A204.1 (cell line): ENCODE data around the gene HEATR5B.

Experiments used
- FAIRE-seq: peaks from 2 replicates; lab custom pipeline; 2012; peaks lifted over from hg19 to GRCh38; lab: Jason Lieb, UNC

Gene HEATR5B

DNA sequence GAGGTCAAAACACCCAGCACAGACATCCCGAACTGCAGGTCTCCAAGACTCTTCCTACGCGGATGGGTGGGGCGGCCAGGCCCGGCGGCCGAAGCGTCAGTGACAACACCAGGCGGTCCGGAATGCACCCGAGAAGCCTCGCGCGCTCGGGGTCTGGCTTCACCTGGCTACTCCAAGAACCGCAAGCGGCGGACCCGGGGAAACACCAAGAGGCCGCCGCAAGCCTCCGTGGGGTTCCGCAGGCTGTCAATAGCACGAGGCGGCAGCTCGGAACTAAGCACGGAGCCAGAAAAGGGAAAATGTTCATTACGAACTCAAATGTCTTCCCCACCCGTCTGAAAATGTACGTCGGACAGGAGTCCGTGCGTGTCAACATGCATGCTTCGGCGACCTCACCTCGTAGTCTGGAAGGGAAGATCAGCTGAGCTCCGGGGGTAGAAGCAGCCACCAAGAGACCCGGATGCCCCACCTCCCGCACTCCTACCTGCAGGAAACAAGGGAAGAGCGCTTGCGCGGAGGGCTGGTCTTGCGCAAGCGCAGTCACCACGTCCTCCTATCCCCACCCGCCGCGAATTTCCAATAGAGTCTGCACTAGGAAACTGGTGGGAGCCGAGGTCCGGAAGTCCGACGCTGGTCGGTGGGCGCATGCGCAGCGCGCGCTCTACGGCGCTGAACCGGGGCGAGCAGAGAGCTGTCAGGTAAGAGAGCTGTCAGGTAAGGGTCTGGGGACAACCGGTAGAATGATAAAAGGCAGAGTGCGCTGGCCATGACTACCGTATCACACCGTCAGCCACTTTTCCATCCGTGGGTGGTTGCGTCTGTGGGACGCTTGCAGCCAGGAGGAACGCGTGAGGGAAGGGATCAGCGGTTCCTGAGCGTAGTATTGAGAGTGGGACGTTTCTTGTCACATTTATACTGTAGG is at the start of gene HEATR5B, which contains the start of gene GPATCH11:
Gene HEATR5B, minus strand, starts transcription at position 500 of the 922 bp plus-strand sequence. CDS start 958 bp downstream, outside the sequence.
Gene GPATCH11, plus strand, starts transcription at position 646 of the 922 bp plus-strand sequence. CDS start 3,864 bp downstream, outside the sequence.
- FAIRE-seq = peak; percentile 75

DNA sequence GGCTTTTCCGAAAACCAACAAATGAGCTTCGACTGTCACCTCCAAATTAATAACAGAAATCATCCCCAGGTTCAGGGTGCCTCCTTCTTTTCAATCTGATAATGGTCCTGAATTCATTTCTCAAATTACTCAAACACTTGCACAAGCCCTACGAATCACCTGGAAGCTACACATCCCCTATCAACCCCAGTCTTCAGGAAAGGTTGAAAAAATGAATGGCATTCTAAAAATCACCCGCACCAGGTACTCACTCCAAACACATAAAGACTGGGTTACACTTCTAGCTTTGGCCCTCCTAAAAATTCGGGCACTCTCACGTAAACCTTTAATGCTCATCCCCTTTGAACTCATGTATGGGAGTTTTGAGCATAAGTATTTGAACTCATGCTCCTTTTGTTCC is 48.7 kb upstream of the HEATR5B start:
- FAIRE-seq = no peak

DNA sequence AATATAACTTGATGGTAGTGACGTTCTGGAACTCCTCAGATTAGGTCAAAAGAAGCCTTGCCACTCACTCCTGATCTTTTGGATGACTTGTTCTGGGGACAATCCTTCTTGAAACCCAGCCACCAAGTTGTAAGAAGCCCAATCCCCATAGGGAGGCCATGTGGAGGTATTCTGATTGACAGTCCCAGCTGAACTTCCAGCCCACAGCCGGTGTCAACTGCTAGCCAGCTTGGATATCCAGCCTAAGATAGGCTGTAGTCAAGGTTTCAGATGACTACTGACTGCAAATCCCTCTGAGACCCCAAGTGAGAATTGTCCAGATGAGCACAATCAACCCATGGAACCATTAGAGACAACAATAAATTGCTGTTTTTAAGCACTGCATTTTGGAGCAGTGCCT is 41.2 kb upstream of the HEATR5B start:
- FAIRE-seq = no peak

DNA sequence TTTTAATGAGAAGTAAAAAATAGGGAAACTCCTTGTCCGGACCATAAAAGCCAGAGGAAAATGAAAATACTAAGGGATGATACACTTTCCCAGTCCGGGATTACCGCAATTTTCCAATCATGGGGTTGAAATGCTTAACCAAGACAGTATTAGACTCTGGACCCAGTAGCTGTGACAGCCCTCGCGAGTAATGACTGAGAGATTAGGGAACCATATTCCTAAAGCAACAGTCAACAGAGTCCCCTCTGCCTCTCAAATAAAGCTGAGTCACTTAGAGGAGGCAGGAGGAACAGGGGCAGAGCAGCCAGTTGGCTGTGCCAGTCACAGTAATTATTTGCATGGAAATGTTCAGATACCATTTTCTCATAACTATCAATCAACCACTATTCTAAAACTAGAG is 35.0 kb upstream of the HEATR5B start:
- FAIRE-seq = no peak

DNA sequence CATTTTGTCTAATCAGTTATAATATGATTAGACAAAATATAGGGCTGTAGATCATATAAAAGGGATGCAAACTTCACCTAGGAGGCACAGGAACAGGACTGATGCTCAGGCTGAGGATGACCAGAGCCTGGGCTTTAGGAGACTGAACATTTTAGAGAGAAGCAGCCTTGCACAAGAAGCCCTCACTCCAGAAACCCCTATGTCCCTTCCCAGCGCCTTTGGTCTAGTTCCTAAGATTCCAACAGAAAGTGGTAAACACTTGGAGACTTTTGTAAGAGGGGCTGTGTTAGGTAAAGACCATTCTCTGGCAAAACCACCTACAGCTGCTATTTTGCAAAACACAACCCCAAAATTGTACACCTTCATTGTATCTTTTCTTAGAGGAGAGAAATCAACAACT is 33.4 kb upstream of the HEATR5B start:
- FAIRE-seq = no peak

DNA sequence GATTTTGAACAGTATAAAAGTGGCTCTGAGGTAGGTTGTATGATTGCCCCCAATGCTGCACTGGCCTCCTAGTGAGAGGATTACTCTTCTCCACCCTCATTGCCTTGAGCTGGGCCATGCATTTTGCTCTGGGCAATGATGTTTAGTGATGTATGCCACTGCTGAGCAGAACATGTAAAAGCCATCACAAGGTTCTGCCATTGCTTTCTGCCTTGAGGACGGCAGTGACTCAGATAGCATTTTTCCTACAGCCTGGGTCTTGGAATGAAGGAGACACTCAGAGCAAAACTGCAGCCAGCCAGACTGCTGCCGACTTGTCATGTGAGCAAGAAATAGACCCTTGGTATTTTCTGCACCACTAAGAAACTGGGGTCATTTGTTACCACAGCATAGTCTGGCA is 27.8 kb upstream of the HEATR5B start:
- no peak for FAIRE-seq

DNA sequence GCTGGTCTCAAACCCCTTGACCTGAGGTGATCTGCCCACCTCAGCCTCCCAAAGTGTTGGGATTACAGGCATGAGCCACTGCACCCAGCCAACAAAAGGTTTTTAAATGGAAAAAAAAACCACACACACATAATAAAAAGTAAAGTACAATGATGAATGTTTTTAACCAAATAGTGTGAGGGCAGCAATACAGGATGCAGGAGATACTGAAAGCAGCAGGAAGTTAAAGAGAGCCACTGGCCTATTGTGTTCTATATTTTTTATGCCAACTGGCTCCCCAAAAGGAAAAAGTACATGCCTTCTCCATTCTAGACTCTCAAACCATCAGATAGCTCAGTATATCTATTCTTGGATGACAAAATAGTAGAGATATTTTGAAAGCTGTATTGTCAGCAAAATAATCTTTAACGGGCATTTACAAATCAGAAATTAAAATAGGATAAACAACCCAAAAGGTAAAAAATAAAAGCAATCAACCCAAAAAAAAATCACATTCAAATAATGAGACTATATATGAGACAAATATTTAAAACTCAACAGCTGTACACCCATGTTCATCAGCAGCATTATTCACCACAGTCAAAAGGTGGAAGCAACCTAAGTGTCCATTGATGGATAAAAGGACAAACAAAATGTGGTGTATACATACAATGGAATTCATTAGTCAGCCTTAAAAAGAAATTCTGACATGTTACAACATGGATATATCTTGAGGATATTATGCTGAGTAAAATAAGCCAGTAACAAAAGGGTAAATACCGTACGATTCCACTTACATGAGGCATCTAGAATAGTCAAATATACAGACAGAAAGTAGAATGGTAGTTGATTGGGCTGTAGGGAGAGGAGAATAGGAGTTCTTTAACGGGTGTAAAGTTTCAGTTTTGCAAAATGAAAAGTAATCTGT is 26.4 kb upstream of the HEATR5B start:
- no peak for FAIRE-seq

DNA sequence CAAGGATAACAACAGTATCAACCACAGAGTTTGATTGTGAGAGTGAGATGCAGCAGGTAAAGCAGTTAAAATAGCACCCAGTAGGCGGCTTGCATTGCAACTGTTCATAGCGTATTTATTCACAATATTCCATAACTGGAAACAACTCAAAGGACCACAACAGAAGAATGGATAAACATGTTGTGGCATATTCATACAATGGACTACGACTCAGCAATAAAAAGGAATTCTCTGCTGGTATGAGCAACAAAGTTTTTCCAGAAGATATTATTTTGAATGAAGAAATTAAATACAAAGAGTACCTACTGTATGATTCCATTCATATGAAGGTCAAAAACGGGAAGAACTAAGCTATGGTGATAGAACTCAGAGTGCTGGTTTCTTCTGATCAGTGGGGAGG is 25.4 kb upstream of the HEATR5B start:
- FAIRE-seq = no peak

DNA sequence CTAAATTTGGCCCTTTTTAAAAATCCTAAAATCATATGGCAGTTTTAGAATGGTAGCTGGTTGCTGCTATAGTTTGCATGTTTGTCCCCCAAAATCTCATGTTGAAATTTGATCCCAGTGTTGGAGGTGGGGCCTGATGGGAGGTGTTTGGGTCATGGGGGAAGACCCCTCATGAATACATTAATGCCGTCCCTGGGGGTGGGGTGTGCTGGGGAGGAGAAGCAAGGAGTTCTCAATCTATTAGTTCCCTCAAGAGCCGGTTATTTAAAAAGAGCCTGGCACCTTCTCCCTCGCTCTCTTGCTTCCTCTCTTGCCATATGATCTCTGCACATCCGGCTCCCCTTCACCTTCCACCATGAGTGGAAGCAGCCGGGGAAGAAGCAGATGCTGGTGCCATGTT is 21.0 kb upstream of the HEATR5B start:
- FAIRE-seq = no peak

DNA sequence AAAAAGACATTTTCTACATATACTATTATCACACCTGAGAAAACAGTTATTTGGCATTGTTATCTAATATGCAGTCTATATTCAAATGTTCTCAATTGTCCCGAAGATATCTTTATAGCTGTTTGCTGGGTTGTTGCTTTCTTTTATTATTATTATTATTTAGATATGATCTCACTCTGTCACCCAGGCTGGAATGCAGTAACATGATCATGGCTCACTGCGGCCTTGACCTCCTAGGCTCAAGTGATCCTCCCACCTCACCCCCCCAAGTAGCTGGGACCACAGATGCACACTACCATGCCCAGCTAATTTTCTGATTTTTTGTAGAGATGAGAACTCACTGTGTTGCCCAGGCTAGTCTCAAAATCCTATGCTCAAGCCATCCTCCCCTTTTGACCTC is 20.0 kb upstream of the HEATR5B start:
- no peak for FAIRE-seq

DNA sequence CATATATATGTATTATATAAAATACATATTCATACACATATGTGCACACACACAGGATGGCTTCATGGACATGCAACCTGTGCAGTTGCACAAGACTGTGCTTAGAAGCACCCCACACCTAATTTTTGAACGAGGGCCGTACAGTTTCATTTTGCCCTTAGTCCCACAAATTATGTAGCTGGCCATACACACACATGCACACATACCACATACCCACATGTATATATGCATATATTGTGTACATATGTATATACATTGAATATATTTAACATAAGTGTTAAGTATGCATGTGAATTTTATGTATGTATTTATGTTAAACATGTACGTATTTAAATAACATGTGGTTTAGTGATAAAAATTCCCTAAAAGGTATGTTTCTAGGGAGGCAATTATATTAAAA is 18.4 kb upstream of the HEATR5B start:
- no peak for FAIRE-seq

DNA sequence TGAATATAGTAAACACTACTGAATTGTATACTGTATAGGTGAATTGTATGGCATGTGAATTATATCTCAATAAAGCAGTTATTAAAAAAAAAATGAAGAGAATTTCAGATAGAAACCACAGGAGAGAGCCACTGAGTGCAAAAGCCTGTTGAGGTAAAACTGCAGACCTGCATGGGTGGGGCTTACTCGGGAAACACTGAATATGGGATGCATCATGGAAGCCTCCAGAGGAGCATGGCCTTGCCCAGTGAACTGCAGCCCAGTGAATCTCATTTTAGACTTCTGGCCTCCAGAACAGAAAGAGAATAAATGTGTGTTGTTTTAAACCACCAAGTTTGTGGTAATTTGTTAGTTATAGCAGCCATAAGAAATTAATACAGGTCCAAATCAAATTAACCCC is 15.9 kb upstream of the HEATR5B start:
- FAIRE-seq = no peak

DNA sequence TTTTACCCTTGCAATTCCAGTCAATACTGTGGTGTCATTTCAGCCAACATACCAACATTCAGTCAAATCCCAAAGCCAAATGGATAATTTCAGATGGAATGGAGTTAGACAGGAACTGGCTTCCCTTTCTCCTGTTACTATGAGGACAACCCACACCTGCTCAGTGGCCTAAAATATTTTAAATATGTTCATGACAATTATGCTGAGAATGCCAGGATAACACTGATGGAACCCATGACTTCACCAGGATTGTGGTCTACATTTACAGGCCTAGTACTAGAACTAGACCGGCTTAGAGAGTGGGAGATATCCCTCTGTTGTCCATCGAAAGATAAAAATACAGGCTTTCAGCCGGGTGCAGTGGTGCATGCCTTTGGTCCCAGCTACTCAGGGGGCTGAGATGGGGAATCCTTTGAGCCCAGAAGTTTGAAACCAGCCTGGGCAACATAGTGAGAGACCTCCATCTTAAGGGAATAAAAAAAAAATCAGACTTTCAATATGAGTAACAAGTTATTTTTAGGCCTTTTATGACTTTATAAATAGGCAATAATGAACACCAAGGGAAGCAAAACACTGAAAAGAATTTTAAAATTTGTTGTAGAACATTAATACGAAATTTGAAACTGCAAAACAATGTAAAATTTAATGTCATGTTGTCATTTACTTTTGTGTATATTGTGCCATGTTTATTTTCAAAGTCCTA is 14.4 kb upstream of the HEATR5B start:
- FAIRE-seq = no peak

DNA sequence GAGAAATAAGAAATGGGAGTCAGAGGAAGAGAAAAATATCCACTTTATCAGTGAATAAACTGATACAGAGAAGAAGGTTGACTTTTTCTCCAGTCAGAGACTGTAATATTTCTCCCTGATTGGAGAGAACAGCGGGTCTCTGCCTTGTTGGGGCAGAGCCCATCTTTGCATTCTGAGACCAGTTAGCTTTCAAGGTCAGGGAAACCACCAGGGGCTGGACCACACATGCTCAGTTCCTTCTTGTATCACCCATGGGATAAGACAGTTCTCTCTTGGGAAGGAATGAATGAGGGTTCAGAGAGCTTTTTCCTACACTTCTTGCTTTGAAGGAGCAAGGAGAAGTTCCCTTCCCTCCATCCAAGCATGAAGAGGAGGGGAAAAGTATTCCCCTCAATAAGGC is 12.4 kb upstream of the HEATR5B start:
- no peak for FAIRE-seq

DNA sequence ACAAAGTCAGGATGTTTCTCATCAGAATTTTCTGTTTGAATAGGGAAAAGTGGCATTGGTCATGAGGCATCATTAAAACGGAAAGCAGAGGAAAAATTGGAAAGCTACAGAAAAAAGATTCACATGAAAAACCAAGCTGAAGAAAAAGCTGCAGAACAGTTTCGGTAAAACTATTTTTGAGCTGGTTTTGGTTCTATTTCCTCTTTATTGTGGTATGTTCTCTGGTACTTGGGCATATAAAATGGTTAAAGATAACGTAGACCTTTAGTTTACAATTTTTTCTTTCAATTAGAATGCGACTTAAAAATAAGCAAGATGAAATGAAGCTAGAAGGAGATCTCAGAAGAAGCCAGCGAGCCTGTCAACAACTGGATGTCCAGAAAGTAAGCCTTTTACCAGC is 7.7 kb upstream of the HEATR5B start:
- FAIRE-seq = no peak

DNA sequence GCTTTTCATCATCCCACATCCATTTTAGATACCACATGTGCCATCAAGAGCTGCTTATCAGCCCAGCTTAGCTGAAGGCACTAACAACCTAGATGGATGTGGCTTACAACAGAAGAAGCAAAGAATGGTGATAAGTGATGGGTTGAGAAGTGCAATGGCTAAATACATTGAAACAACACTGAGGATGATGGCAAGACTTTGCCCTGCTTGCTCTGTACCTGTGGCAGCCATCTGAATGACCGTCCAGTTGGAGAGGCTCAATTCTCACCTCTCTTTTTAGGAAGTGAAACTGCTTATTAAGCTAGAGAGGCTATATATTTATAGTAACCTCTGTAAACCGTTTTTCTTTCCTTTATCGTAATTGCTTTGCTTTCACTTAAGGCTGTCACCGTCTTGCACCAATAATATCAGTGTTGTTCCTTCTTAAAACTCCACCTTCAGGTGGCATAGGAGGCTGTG is 5.9 kb upstream of the HEATR5B start:
- no peak for FAIRE-seq

DNA sequence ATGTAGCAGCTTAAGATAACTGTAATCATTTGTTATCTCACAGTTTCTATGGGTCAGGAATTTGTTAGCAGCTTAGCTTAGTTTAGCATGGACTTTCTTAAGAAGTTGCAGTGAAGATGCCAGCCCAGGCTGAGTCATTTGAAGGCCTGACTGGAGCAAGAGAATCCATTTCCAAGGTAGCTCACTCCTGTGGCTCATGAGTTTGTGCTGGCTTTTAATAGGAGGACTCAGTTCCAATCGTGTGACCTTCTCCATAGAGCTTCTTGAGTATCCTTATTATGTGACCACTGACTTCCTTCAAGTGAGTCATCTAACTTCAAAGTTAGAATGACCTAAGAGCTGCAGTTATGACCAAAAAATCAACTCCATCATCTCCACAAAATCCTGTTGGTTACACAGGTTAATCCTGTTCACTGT is 1.6 kb upstream of the HEATR5B start:
- no peak for FAIRE-seq

DNA sequence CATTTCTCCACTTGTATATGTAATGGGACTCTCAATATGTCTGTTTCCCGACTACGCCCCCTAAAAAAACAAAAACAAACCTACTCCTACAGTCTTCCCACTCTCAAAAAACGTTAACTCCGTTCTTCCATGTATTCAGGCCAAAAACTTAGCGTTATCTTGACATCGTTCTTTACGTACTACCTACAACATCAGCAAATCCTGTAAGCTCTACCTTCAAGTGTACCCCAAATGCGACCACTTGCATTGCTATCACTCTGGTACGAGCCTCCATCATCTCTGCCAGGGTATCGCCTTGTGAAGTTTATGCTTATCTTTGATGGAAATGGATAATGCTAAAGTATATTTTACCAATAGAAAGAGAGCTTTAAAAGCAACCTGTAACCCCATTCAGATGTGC is 625 bp upstream of the HEATR5B start:
- FAIRE-seq = no peak

DNA sequence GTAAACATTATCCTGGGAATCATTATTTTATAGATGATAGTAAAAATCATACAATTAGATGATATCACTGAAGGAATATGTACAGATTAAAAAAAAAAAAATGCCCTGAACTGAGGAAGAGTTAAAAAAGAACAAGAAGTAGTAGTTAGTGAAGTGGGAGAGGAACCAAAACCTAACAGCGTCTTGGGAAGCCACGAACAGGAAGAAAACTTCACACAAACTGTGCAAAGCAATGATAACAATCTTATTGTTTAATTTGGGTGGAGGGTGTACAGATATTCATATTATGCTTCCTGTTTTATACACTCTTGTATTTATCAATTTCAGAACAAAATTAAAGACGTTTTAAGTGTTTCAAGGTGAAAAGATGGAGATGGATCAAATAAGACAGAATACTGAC is 3.5 kb downstream of the HEATR5B start:
- FAIRE-seq = no peak

DNA sequence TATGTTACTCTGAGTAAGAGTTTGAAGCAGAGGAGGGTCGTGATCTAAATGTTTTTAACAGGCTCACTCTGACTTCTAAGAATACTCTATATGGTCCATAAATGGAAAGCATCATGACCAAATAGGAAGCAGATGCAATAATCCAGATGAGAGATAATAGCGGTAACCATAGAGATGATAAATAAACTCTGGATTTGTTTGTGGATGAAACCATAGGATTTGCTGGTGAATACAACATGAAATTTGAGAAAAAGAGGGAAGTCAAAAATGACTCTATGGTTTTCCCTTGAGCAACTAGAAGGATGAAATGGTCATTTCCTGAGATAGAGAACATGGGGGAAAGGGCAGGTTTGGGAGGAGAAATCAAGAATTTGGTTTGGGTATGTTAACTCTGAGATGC is 3.9 kb downstream of the HEATR5B start:
- no peak for FAIRE-seq

DNA sequence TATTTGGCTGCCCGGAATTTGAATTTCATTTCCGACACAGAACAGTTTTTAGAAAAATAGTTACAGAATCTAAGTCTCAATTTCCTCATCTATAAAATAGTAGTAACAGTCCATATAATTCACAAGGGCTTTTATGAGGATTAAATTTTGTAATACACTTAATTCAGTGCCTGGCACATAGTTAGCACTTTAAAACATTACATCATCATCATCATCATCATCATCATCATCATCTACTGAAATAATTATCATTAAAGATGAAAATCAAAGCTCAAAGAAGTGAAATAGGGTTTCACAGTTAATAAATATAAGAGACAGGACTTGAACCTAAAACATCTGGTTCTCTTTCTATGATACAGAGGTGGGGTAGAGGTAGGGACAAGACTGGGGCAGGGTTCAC is 13.2 kb downstream of the HEATR5B start:
- no peak for FAIRE-seq

DNA sequence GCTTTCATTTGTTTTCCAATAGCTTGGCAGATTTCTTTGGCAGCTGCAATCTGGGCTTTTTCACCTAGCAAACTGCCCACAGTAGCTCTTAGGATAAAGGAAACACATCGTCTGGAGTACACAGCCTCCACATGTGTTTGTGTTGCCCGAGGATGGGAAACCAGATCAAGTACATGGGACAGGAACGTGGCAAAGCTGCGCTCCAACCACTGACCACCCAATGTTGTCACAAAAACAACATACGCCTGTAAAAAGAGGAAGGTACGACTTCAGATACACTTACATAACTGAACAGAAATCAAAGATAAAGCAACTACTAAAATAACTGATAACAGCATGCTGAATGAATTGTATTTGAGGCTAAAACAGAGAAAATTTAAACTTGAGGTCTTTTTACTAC is 15.5 kb downstream of the HEATR5B start:
- FAIRE-seq = no peak
